IPS-NIHi7 (cell line): ENCODE results near the gene KCTD5.
A peak's percentile ranks its signal among the peaks of the same experiment; 100 is the strongest.
"Not testable (repeated sequence)": the region's sequence is repeated elsewhere in the genome, so short reads cannot be mapped to it uniquely, and the experiment has no call there.

Experiments used
- DNase-seq: peaks from one replicate; pipeline ENCODE4 v3.0.0; 2012; ENCODE audit warnings: mixed read lengths; ENCODE audit errors: extremely low spot score

The KCTD5 gene

DNA sequence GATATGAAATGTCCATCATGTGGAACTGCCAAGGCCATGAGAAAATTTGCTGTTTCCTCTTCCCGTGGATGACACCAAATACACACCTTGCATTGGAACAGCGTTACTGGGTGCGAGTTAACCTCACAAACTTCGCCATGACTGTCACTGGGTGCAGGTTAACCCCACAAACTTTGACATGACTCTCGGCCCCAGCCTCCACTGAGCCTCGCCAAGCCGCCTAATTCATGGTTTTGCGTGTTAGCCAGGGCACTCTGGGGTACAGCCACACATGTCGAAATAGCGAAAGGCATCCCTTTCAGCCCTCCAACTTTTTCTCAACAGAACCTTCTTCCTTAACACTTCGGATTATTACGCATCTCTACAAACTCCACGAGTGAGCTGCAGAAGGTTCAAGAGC, 10.6 kb upstream of the KCTD5 start:
- no peak for DNase-seq

DNA sequence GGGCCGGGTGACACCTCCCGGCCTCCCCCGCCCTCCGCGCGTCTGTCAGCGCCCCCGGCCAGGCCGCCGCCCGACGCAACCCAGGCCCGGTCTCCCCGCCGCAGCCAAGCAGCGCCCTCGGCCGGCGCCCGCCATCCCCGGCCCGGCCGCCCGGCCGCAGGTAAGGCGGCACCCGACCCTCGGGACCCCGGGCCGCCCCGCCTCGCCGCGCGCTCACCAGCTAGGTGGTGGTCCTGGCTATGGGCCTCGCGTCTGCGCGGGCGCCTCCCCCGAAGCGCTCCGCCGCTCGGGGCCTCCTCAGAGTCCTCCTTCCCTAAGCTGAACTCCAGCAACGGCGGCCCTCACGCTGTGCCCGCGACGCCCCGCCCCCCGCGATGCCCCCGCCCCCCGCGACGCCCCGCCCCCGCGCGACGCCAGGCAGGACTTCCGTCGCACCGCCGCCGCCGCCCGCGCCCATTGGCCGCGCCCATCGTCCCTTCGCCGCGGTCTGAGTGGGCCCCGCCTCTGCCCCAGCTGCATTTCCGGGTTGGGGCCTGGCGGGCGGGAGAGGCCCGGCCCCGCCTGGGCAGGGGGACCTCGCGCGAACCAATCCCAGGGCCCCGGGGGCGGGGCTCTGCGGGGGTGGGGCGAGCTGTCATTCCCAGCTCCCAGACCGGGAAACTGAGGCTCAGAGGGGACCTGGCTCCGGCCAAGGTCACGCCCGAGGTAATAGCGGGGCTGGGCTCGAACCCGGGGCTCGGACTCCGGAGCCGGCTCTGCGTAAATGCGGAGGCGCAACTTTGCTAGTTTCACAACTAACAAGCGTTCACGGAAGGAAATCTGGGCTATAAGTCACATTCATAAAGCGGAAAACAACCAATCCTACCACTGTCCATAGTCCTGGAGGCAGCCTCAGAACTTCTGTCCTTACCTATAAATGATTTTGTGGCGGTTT, 9.0 kb upstream of the KCTD5 start:
- DNase-seq, result peak; percentile 97

DNA sequence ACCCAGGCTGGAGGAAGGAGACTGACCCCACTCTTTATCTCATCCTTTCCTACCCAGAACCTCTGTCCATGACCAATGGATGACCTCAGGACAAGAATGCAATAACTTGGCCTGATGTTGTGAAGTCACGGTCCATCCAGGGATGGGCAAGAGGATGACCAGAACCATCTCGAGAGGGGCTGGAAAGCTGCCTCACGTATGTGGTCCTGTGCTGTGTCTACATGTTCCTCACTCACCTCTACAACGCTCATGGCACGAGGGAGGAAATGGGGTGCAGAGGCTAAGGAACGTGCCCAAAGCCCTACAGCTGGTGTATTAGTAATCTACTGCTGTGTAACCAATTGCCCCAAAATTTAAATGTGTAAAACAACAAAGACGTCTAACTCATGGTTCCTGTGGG, 7.3 kb upstream of the KCTD5 start:
- no peak for DNase-seq

DNA sequence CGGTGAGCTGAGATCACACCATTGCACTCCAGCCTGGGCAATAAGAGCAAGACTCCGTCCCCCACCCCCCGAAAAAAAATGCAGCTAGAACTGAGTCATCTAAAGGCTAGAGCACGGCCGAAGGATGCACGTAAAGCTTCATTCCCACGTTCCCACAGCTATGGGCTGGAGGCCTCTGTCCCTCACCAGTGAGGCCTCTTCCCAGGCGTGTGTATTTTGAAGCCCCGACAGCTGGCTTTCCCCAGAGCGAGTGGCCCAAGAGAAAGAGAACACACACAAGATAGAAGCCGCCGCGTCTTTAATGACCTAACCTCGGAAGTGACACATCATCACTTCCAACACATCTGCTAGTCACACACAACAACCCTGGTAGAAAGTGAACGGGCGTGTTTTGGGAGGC, 6.6 kb upstream of the KCTD5 start:
- DNase-seq, result no peak

DNA sequence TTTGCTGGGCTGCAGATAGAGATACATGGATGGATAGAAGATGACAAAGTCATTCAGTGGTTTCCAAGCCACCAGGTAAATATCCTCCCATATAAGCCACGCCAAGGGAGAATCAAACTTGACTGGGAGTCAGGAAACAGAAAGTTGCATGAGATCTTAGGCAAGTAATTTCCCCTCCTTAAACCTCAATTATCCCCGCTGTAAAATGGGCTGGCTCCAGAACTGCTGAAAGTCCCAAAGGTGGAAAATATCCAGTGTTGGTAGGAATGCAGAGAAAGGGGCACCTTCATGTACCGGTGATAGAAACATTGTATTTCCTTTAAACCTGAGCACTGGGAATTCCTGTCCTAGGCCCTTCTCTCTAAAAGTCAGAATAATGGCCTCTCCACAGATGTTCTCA, 5.4 kb upstream of the KCTD5 start:
- not testable (repeated sequence) for DNase-seq

DNA sequence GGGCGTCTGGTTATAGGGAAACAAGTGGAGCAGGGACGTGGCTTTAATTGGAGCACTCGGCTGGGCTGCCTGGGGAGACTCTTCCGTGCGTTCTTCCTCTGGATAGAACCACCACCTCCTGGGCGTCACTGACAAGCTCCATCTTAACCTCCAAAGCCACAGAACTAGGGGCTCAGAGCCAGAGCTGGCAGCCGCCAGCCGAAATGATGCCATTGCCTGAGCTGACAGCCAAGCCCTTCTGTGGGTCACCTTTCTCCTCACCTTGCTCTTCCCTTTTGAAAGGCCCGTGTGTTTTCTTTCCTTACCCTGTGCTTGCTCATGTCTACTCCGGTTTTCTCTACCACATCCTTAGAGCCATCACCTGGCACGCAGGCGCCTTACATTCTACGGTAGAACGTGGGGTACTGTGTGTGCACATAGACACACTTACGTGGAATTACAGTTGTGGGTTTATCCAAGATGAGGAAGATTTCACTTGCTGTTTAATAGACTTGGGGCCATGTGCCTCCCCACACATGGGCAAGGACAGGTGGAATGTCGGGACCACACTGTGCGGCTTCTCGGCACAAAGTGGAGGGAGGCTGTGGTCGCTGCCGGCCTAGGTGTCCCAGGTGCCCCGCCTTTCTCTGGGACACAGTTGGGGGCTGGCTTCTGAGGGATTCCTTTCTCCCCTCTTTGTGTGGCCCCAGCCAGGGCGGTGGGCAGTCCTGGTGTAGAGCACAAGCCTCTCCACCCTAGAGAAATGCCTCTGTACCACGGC, 3.9 kb upstream of the KCTD5 start:
- not testable (repeated sequence) for DNase-seq

DNA sequence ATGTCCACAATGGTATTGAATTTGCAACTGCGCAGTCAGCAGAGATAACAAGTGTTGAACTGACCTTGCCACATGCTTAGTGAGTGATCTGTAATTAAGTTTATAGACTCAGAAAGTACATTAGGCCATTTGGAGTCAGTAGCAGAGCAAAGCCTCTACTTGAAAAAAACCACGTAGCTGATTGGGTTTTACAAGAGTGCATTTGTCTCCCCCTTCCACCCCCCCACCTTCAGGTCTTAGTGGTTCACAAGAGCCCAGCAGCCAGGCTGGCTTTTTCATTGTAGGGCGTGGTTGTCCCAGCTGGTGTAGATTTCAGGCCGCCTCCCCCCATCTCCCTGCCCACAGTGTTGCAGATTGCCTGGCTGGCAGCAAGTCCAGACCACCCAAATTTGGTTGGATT, 2.4 kb upstream of the KCTD5 start:
- not testable (repeated sequence) for DNase-seq

DNA sequence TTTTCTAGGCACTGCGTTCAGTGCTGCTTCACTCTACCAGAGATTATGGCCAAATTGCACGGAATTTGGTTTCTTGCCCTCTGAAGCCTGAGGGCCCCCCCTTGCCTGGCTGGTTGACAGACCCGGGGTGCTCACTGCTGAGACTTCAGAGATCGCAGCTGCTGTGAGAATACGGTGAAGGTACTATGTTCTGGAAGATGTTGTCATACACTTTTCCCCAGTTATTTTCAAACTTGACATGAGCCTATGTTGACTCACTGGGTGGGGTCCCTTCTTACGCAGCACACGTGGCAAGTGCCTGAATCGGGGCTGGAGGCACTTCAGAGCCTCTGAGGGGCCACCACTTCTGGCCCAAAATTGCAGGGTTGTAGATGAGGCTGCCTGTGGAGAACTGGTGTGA, 2.0 kb upstream of the KCTD5 start:
- DNase-seq, result not testable (repeated sequence)

DNA sequence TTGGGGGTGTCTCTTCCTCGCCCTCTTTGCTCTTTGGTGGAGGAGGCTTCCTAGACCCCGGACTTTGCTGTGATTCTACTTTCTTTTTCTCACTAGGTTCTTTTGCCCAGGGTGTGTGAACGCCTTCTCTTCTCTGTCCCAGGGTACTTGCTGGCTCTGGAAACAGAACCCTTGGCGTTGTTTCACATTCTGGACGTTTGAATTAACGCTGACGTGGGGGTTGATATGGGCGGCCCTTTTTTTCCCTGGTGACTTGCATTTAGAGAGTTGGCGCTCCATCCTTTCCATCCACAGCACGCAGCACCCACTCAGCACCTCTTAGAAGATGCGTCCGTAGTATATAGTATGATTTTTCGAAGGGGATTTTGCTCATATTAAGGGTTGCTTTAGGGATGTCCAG, 718 bp downstream of the KCTD5 start:
- DNase-seq, result not testable (repeated sequence)

DNA sequence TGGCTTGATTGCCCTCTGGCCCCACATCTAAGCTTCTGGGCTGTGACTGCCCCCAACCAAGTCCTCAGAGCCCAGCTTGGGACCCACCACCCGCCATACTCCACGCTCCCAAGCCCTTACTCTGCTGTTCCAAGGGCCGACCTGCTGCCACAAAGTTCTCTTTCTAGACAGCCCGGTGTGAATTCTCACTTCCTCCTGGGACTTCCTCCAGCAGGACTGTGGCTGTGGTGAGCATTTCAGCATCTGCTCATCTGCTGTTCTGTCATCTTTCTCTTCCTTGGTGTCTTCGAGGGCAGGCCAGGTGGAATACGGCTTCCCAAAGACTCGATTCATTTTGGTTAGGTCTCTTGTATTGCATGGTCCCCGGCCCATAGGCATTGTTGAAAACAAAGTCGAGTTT, 3.8 kb downstream of the KCTD5 start:
- DNase-seq, result not testable (repeated sequence)

DNA sequence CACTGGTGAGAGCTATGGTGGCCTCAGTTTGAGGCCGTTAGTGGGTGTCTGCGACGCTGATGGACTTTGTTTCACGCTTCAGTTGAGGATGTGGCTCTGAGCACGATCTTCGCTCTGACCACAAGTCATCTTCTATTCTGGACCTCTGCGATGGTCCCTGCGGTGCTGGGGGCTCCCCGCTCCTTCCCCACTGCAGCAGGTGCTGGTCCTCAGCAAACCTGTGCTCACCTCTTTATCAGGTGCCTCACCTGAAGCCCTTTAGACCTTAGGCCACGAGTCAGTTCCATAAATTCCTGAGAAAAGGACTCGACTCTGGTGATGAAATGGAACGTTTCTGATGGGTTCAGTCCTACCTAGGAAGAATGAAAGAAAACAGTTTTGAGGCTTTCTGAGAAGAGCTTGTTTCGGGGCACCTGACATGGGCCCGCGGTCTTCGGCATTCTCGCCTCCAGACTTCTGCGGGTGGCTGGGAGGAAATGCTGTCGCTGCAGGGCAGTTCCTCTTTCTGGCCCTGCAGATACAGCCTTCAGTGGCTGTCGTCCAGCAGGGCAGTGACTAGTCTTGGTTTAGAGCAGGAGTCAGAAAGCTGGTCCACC, 4.7 kb downstream of the KCTD5 start:
- DNase-seq, result peak; percentile 7

DNA sequence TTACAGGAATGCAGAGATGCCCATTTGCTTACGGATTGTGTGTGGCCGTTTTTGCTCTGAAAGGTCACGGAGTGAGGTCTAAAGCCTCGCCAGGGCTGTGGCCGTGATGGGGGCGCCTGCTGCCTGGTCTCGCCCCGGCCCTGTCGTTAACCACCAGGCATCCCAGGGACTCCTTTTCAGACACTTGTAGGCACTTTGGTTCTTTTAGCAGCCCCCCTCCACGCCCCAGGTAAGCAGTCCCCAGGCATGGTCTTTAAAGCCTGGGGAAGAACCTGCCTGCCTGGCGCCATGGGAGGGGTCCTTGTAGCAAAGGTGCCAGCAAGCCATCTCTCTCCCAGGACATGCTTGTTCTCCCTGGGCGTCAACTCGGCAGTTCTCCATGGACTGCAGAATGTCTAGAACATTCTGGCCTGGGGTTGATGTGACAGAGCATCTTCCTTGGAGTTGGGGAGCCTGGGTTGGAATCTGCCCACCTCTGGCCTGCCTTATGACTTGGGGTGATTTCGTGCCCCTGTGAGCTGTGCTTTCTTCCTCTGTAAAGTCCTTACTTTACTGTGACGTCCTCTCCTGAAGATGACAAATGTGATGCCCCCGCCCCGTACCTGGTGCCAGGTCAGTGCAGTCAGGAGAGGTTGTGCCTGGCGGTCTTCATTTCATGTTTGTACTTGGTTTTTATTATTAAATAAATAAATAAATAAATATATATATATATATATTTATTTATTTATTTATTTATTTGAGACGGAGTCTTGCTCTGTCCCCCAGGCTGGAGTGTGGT, 5.4 kb downstream of the KCTD5 start:
- peak; percentile 6 for DNase-seq

DNA sequence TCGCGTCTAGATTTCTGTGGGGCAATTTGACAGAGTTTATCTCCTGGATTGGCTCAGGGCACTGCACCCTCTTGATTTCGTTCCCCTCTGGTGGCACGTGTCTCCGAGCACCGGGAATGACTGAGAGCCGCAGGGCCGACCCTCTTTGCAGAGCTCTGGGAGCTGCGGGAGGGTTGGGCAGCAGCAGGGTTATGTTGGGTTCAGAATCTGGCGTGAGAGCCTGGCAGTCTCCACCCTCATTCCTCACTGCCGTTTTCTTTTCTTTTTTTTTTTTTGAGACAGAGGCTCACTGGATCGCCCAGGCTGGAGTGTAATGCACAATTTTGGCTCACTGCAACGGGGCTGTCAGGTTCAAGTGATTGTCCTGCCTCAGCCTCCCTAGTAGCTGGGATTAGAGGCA, 7.1 kb downstream of the KCTD5 start:
- DNase-seq, result not testable (repeated sequence)

DNA sequence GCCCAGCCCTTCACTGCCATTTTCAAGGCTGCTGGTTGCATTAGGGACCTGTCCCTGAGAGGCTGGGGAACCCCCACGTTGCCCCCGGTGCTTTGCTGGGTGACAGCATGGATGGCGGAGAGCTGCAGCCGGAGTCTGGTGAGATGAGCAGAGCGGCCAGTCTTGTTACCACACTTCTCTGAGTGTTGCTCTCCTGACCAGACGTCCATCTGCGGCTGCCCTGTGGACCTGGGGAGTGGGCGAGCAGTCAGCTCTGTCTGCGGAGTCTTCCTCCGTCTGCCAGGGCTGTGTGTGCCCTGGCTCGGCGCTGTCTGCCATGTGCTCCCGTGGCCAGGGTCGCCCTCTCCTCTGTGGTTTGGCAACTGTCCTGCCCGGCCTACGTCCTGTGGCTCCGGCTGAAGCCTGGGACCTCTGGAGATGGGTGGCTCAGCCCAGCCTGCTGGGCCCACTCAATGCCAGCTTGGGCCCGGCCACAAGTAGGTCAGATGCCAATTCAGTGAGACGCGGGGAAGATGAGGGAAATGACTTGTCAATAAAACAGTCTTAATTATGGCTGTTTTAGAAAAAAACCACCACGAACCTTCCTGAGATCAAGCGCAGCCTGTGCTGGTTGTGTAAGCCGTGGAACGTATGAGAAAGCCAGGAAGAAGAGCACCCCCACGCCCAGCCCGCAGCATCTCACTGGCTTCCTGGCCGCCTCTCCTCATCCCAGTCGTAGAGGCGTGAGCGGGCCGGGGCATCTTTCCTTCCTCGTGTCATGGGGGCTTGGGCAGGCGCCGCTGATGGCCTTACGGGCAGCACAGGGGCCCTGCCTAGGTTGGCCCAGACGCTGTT, 7.9 kb downstream of the KCTD5 start:
- DNase-seq, result no peak

DNA sequence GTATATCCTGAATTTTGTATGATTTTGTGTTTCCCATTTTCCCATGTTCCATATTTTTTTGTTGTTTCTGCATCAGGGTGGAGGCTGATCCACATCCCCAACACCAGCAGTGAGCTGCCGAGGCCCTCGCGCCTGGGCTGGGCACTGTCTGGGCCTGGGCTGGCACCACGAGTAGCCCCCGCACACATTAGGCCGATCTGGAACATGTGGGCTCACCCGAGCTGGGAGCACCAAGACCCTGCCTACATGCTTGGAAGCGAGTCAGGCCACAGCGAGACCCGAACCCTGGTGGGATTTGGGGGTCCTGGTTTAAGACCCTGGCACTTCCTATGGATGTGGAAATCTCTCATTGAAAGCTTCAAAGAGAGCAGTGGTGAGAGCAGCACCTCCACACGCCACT, 8.5 kb downstream of the KCTD5 start:
- DNase-seq, result no peak

DNA sequence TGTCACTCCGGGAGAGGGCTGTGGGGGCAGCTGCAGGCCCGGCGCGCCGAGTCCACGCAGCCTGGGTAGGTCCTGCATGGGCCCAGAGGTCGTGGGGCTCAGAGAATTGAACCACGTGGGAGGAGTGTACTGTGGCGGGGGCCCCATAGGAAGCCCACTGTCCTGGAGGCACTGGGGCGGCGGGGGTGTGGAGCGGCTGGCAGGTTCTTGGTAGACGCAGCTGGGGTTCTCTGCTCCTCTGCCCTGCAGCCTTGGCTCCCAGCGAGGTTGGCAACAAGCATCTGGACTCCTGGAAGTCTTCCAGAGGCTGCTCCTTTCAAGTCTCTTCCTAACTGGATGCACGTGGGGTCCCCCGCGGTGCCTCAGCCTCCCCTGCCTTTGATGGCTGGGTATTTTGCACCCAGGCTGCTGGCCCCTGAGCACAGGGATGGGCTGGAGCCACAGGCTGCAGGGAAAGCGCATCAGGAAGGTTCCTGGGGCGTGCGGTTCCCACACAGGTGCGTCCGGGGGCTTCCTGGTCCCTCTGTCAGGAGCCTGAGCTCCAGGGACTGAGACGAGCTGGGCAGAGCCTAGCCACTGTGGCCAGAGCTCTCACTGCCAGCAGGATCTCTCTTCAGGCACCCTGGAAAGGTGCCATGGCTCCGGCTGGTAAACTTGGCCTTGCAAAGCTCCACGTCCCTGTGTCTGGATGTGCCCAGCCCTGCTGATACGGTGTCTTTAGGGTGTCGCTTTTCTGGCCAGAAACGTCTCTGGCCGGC, 9.3 kb downstream of the KCTD5 start:
- DNase-seq, result no peak

DNA sequence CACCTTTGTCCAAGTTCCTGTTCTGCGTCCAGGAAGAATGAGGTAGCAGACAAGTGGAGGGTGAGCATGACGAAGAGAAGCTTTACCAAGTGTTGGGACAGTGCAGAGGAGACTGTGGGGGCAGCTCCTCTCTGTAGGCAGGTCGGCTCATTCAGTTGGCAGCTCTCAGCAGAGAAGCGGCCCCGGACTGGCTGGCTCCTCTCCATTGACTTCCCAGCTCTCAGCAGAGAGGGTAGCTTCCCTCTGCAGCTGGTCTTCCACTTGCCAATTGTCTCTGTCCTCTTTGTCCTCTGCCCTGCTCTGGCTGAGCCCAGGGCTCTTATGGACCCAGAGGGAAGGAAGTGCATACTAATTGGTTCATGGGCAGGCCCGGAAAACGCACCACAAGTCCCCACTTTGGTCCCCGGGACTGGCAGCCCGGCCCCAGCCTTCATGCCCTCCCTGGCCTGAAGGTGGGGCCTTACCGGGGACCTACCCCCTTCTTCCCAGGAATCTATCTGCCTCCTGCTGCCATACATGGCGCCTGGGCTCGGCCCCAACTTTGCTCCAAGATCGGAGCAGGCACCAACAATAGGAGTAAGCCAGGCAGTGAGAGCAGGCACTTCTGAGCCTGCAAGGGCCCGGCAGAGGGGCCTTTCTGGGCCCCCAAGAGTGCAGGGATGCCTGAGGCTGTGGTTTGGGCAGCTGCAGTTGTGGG, 10.1 kb downstream of the KCTD5 start:
- no peak for DNase-seq

DNA sequence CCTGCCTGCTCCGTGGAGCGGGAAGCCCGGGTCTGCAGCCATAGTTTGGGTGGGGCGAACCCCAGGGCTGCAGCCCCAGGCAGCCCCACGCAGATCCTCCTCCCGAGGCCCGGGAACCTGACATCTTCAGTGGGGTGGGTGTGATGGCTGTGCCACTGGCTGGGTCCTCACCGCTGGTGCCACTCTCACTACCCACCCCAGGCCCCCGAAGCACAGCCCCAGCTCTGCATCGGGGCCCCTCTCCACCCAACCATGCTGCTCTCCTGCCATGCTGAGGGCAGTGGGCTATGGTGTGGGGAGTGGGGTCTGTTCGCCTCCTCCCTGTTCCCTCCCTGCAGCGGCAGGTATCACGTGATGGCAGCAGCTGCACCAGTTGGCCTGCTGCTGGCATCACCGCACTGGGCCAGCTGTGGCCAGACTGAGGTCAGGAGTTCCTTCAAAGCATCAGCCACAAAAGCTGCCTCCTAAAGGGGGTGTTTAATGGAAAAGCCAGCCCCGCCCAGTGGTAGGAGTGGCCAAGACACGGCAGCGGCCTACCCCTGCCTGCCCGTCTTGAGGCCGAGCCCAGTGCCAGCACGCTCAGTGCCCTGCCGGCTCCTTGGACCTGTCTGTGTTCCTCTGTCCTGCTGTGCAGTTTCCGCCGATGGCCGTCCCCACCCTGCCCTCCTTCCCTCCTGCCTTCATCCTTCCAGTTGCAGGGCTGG, 10.8 kb downstream of the KCTD5 start:
- DNase-seq, result peak; percentile 60
